WTC11 (cell line): Measurements from ENCODE around the gene SNX25. TPM values are rescaled to one million over a fixed set of nuclear protein-coding genes. Genes with fewer than 3 reads are reported as not detected.

Source experiments
- ATAC-seq: fragments of 200-7000 bp; cut with Tn5 transposase; 2 replicates; pipeline ENCODE4 v1.10.0; 2021; ENCODE audit warnings: mild to moderate bottlenecking, moderate library complexity
- CTCF ChIA-PET: fragments of 300-600 bp; sonication (Branson Sonifier 250); formaldehyde crosslinking; loops from one replicate; lab custom pipeline; 2021; ENCODE audit warnings: antibody characterized with exemption; lab: Charles Lee
- POLR2A ChIA-PET: fragments of 350-600 bp; sonication (Branson Sonifier 250); formaldehyde crosslinking; loops from one replicate; lab custom pipeline; 2021; ENCODE audit warnings: antibody characterized with exemption; lab: Charles Lee
- DNase-seq: peaks from one replicate; pipeline ENCODE4 v3.0.0; 2021; ENCODE audit warnings: low spot score
- H3K27ac Mint-ChIP-seq: 2 replicates; pipeline ENCODE4 v1.8.0; 2021; ENCODE audit warnings: mixed read lengths
- H3K27me3 Mint-ChIP-seq: 2 replicates; pipeline ENCODE4 v1.8.0; 2021; ENCODE audit warnings: low read depth, mild to moderate bottlenecking, moderate library complexity, mixed read lengths
- H3K36me3 Mint-ChIP-seq: 2 replicates; pipeline ENCODE4 v1.8.0; 2021; ENCODE audit warnings: mixed read lengths
- H3K4me1 Mint-ChIP-seq: 2 replicates; pipeline ENCODE4 v1.8.0; 2022; ENCODE audit warnings: mixed read lengths
- H3K4me3 Mint-ChIP-seq: 2 replicates; pipeline ENCODE4 v1.8.0; 2021; ENCODE audit warnings: mild to moderate bottlenecking, moderate library complexity, mixed read lengths
- H3K9me3 Mint-ChIP-seq: 2 replicates; pipeline ENCODE4 v1.8.0; 2021; ENCODE audit warnings: mixed read lengths
- AFF4 ChIP-seq: sonication (generic); formaldehyde crosslinking; IDR thresholded peaks from 2 replicates; pipeline ENCODE4 v1.8.1; 2023; ENCODE audit warnings: mild to moderate bottlenecking, missing genetic modification reagents, borderline replicate concordance
- ATF6 ChIP-seq: sonication (generic); formaldehyde crosslinking; IDR thresholded peaks from 2 replicates; pipeline ENCODE4 v1.8.1; 2023; ENCODE audit warnings: mild to moderate bottlenecking, missing genetic modification reagents
- CBFB ChIP-seq: sonication (generic); formaldehyde crosslinking; IDR thresholded peaks from 2 replicates; pipeline ENCODE4 v1.8.1; 2022; ENCODE audit warnings: mild to moderate bottlenecking, low read depth, missing genetic modification reagents
- CREM ChIP-seq: sonication (generic); formaldehyde crosslinking; IDR thresholded peaks from 2 replicates; pipeline ENCODE4 v1.8.1; 2022; ENCODE audit warnings: mild to moderate bottlenecking, missing genetic modification reagents, moderate library complexity
- CTCF ChIP-seq: fragments of 200-600 bp; IDR thresholded peaks from 2 replicates; pipeline ENCODE4 v1.8.0; 2022; ENCODE audit warnings: antibody characterized with exemption
- ELF4 ChIP-seq: sonication (generic); formaldehyde crosslinking; IDR thresholded peaks from 2 replicates; pipeline ENCODE4 v1.8.1; 2022; ENCODE audit warnings: low read depth, mild to moderate bottlenecking, moderate library complexity, missing genetic modification reagents
- FOXJ3 ChIP-seq: sonication (generic); formaldehyde crosslinking; IDR thresholded peaks from 2 replicates; pipeline ENCODE4 v1.9.0; 2021; ENCODE audit warnings: missing genetic modification reagents, mild to moderate bottlenecking, borderline replicate concordance
- FOXP1 ChIP-seq: sonication (generic); formaldehyde crosslinking; IDR thresholded peaks from 2 replicates; pipeline ENCODE4 v1.8.0; 2022; ENCODE audit warnings: missing genetic modification reagents, mild to moderate bottlenecking, moderate library complexity, borderline replicate concordance
- GABPB1 ChIP-seq: sonication (generic); formaldehyde crosslinking; IDR thresholded peaks from 2 replicates; pipeline ENCODE4 v1.8.1; 2023; ENCODE audit warnings: mild to moderate bottlenecking, missing genetic modification reagents
- IRF2 ChIP-seq: sonication (generic); formaldehyde crosslinking; IDR thresholded peaks from 2 replicates; pipeline ENCODE4 v1.8.0; 2022; ENCODE audit warnings: low read depth, missing genetic modification reagents, borderline replicate concordance
- JUN ChIP-seq: sonication (generic); formaldehyde crosslinking; IDR thresholded peaks from 2 replicates; pipeline ENCODE4 v1.8.0; 2023; ENCODE audit warnings: mild to moderate bottlenecking, missing genetic modification reagents
- NFYB ChIP-seq: sonication (generic); formaldehyde crosslinking; conservative IDR thresholded peaks from 2 replicates; pipeline ENCODE4 v1.8.0; 2022; ENCODE audit warnings: low read depth, missing genetic modification reagents
- NR1H2 ChIP-seq: sonication (generic); formaldehyde crosslinking; IDR thresholded peaks from 2 replicates; pipeline ENCODE4 v1.9.0; 2021; ENCODE audit warnings: mild to moderate bottlenecking, moderate library complexity, missing genetic modification reagents
- NR3C1 ChIP-seq: sonication (generic); formaldehyde crosslinking; conservative IDR thresholded peaks from 2 replicates; pipeline ENCODE4 v1.8.1; 2023; ENCODE audit warnings: low read depth, mild to moderate bottlenecking, missing genetic modification reagents
- SOX15 ChIP-seq: fragments of 250-450 bp; sonication (Bioruptor Pico); IDR thresholded peaks from 2 replicates; pipeline ENCODE4 v1.9.0; 2021; ENCODE audit warnings: mild to moderate bottlenecking
- ZBTB21 ChIP-seq: sonication (generic); formaldehyde crosslinking; IDR thresholded peaks from 2 replicates; pipeline ENCODE4 v1.8.1; 2023; ENCODE audit warnings: mild to moderate bottlenecking, missing genetic modification reagents, borderline replicate concordance
- ZNF138 ChIP-seq: sonication (generic); formaldehyde crosslinking; conservative IDR thresholded peaks from 2 replicates; pipeline ENCODE4 v1.8.1; 2022; ENCODE audit warnings: mild to moderate bottlenecking, moderate library complexity, missing genetic modification reagents
- ZNF232 ChIP-seq: sonication (generic); formaldehyde crosslinking; IDR thresholded peaks from 2 replicates; pipeline ENCODE4 v1.8.0; 2022; ENCODE audit warnings: mild to moderate bottlenecking, missing genetic modification reagents
- ZNF263 ChIP-seq: sonication (generic); formaldehyde crosslinking; IDR thresholded peaks from 2 replicates; pipeline ENCODE4 v1.8.1; 2022; ENCODE audit warnings: low read depth, mild to moderate bottlenecking, moderate library complexity, missing genetic modification reagents
- ZNF396 ChIP-seq: fragments of 250-450 bp; sonication (Bioruptor Pico); IDR thresholded peaks from 2 replicates; pipeline ENCODE4 v1.8.0; 2021; ENCODE audit warnings: mild to moderate bottlenecking, moderate library complexity, borderline replicate concordance
- ZNF416 ChIP-seq: fragments of 250-450 bp; sonication (Bioruptor Pico); IDR thresholded peaks from 2 replicates; pipeline ENCODE4 v1.9.0; 2021; ENCODE audit warnings: mild to moderate bottlenecking, inconsistent platforms
- ZNF532 ChIP-seq: fragments of 250-450 bp; sonication (Bioruptor Pico); IDR thresholded peaks from 2 replicates; pipeline ENCODE4 v1.9.0; 2021; ENCODE audit warnings: mild to moderate bottlenecking, borderline replicate concordance
- total RNA-seq: library from RNA; stranded (reverse); gene quantifications from 3 replicates; pipeline ENCODE4 v1.2.3, GENCODE V29; 2021

SNX25 gene
- total RNA-seq, 1 experiment from 2014 or later: 16.9 TPM

- CTCF ChIA-PET: interaction anchor here (0.6 to 1.1 kb wide), 2 partner anchors 9 to 45 kb away, joined by 3 to 4 read pairs; no protein-coding TSS in a partner anchor
- DNase-seq: no peak
- H3K27me3 Mint-ChIP-seq: no peaks in the 10 kb centered on the region
- peaks cover 37% of the 10 kb centered on the region for H3K4me1 Mint-ChIP-seq
- no peaks in the 10 kb centered on the region for H3K9me3 Mint-ChIP-seq
- ATAC-seq: no peak
- no peak overlapping the region for H3K4me3 Mint-ChIP-seq
- TF ChIP-seq NFYB (CRISPR knock-in tag) (no peak), FOXP1 (CRISPR knock-in tag) (no peak), CTCF (no peak), ATF6 (CRISPR knock-in tag) (no peak), ZNF232 (CRISPR knock-in tag) (no peak), ZNF263 (CRISPR knock-in tag) (no peak), NR3C1 (CRISPR knock-in tag) (no peak), JUN (CRISPR knock-in tag) (no peak), ZNF396 (CRISPR knock-in tag) (no peak), CBFB (no peak), GABPB1 (no peak), ZNF416 (CRISPR knock-in tag) (no peak), IRF2 (CRISPR knock-in tag) (no peak), ZNF532 (CRISPR knock-in tag) (no peak)
- TF ChIP-seq, all 79 proteins: peak for 0
- POLR2A ChIA-PET: no interaction called here
- no peaks in the 10 kb centered on the region for H3K36me3 Mint-ChIP-seq
- H3K27ac Mint-ChIP-seq: no peak overlapping the region
These were observed 47.0 kb downstream of the SNX25 start for GRCh38 chr4:185256446-185256845.

- ATAC-seq (no peak), DNase-seq (no peak)
- ChIA-PET POLR2A (no interaction called here), CTCF (interaction anchor here (1.1 kb wide), 1 partner anchor 10 kb away, joined by 4 read pairs; no protein-coding TSS in a partner anchor)
- no peaks in the 10 kb centered on the region for H3K27me3 Mint-ChIP-seq
- H3K4me1 Mint-ChIP-seq: peaks cover 31% of the 10 kb centered on the region
- TF ChIP-seq ZBTB21 (CRISPR knock-in tag): no peak
- TF ChIP-seq SOX15 (CRISPR knock-in tag): no peak
- TF ChIP-seq AFF4: no peak
- no peak for TF ChIP-seq ZNF138 (CRISPR knock-in tag)
- TF ChIP-seq ELF4 (CRISPR knock-in tag): no peak
- no peak for TF ChIP-seq CREM (CRISPR knock-in tag)
- TF ChIP-seq FOXJ3 (CRISPR knock-in tag): no peak
- TF ChIP-seq NR1H2: no peak
- H3K4me3 Mint-ChIP-seq: no peak overlapping the region
- H3K9me3 Mint-ChIP-seq: no peaks in the 10 kb centered on the region
- no peak overlapping the region for H3K27ac Mint-ChIP-seq
- no peaks in the 10 kb centered on the region for H3K36me3 Mint-ChIP-seq
These were observed 47.7 kb downstream of the SNX25 start for GRCh38 chr4:185257086-185257485.
